ENCODE results near the gene EMX2. TPM values are rescaled to one million over a fixed set of nuclear protein-coding genes. Genes with fewer than 3 reads are reported as not detected.

The EMX2 gene
- total RNA-seq, 1 donor from 2014 or later: not detected

DNA sequence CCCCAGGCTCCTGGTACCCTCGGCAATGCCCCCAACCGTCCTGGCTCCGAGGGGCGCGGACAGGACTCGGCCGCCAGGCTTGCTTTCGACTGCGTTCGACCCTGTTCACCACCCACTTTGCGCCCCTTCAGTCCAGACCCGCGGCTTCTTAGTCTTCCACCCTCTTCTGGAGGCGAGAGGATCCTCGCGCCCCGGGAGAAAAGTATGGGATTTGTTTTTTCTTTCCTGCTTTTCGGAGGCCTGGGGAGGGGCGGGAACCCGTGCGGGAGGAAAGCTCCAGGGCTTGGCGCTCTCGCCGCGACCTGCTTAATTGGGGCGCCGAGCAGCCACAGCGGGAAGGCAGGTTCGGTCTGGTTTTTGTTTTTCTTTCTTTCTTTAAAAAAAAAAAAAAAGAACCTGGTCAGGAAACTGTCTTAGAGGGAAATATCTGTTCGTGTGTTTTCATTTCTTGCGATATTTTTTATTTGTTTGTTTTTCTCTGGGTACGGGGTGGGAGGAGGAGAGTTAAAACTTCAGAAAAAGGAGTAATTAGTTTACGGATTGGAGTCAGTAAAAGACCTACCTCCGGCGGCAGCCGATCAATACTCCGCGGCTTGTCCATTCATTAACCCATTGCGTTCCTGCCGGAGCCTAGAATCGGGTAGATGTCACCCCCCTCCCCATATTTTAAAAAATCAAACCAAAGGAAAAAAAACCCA is 1.6 kb downstream of the EMX2 start:
- DNase-seq (ENCODE audit: low spot score): no peak
- Mint-ChIP-seq H3K4me1 (ENCODE audit: unreplicated experiment) (peaks cover 28% of the 10 kb centered on the region), H3K4me3 (ENCODE audit: unreplicated experiment) (peak overlapping the region; percentile 59), H3K27ac (ENCODE audit: unreplicated experiment) (no peak overlapping the region), H3K9me3 (ENCODE audit: unreplicated experiment) (no peaks in the 10 kb centered on the region), H3K36me3 (ENCODE audit: low read depth, unreplicated experiment) (no peaks in the 10 kb centered on the region), H3K27me3 (ENCODE audit: unreplicated experiment) (peaks cover 42% of the 10 kb centered on the region)
- TF ChIP-seq, protein P1, sequence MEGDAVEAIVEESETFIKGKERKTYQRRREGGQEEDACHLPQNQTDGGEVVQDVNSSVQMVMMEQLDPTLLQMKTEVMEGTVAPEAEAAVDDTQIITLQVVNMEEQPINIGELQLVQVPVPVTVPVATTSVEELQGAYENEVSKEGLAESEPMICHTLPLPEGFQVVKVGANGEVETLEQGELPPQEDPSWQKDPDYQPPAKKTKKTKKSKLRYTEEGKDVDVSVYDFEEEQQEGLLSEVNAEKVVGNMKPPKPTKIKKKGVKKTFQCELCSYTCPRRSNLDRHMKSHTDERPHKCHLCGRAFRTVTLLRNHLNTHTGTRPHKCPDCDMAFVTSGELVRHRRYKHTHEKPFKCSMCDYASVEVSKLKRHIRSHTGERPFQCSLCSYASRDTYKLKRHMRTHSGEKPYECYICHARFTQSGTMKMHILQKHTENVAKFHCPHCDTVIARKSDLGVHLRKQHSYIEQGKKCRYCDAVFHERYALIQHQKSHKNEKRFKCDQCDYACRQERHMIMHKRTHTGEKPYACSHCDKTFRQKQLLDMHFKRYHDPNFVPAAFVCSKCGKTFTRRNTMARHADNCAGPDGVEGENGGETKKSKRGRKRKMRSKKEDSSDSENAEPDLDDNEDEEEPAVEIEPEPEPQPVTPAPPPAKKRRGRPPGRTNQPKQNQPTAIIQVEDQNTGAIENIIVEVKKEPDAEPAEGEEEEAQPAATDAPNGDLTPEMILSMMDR (IDR thresholded peaks at IDR 0.05; ENCODE audit: unreplicated experiment): no peak

DNA sequence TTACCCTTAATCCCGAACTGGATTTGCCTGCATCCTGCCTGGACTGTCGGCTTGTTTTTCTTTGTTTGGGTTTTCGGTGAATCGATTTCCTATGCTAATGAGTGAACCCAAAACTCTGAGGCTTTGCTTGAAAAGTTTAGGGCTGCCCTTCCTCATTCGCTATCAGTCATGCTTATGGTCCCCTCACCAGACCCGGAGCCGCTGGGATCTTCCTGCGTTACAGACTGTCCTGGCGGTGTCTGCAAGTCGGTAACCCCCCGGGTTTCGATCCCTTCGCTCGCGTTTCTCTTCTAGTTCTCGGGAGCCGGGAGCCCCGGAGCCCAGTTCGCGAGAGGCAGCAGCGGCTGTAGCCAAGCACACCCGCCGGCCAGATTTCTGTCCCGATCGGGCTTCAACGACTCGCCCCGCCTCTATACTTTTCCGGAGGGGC is 2.2 kb downstream of the EMX2 start:
- Mint-ChIP-seq H3K27ac (ENCODE audit: unreplicated experiment) (no peak overlapping the region), H3K4me1 (ENCODE audit: unreplicated experiment) (peaks cover 28% of the 10 kb centered on the region), H3K27me3 (ENCODE audit: unreplicated experiment) (peaks cover 44% of the 10 kb centered on the region), H3K36me3 (ENCODE audit: low read depth, unreplicated experiment) (no peaks in the 10 kb centered on the region), H3K4me3 (ENCODE audit: unreplicated experiment) (peak overlapping the region; percentile 59), H3K9me3 (ENCODE audit: unreplicated experiment) (no peaks in the 10 kb centered on the region)
- DNase-seq (ENCODE audit: low spot score): no peak
- TF ChIP-seq, protein P1 (IDR thresholded peaks at IDR 0.05; ENCODE audit: unreplicated experiment): no peak

DNA sequence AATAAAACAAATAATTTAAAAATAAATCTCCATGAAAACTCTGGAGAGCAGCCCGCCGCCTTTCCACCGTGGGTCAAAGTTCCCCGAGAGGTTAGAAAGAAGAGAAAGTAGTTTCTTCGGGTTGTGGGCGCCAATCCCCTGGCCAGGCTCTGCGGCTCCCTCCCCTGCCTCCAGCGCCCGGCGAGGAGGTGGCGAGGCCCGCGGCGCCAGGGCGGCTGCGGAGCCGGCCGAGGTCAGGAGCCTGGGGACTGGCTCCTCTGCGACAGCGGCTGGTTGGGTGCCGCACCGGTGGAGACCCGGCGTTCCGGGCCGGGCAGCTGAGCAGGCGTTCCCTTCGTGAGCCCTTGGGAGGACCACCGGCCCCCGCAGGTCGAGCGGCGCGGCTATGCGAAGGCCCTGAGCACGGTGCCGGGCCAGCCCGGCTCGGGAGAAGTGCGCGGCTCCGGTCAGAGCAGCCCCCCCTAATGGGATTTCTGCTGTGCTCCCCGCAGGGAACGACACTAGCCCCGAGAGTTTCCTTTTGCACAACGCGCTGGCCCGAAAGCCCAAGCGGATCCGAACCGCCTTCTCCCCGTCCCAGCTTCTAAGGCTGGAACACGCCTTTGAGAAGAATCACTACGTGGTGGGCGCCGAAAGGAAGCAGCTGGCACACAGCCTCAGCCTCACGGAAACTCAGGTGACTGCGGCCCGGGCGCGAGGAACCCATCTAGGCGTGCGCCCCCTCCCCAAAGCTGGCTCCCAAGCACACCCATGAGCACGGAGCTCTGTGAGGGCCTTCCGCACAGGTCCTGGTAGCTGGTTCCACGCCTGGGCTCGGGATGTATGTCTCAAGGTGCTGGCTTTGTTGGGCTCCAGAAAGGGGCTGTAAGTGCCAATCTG is 2.8 kb downstream of the EMX2 start:
- Mint-ChIP-seq H3K36me3 (ENCODE audit: low read depth, unreplicated experiment) (no peaks in the 10 kb centered on the region), H3K9me3 (ENCODE audit: unreplicated experiment) (no peaks in the 10 kb centered on the region), H3K4me3 (ENCODE audit: unreplicated experiment) (no peak overlapping the region), H3K27me3 (ENCODE audit: unreplicated experiment) (peaks cover 44% of the 10 kb centered on the region), H3K4me1 (ENCODE audit: unreplicated experiment) (peaks cover 28% of the 10 kb centered on the region), H3K27ac (ENCODE audit: unreplicated experiment) (no peak overlapping the region)
- DNase-seq (ENCODE audit: low spot score): peak; percentile 29
- TF ChIP-seq, protein P1 (IDR thresholded peaks at IDR 0.05; ENCODE audit: unreplicated experiment): no peak

DNA sequence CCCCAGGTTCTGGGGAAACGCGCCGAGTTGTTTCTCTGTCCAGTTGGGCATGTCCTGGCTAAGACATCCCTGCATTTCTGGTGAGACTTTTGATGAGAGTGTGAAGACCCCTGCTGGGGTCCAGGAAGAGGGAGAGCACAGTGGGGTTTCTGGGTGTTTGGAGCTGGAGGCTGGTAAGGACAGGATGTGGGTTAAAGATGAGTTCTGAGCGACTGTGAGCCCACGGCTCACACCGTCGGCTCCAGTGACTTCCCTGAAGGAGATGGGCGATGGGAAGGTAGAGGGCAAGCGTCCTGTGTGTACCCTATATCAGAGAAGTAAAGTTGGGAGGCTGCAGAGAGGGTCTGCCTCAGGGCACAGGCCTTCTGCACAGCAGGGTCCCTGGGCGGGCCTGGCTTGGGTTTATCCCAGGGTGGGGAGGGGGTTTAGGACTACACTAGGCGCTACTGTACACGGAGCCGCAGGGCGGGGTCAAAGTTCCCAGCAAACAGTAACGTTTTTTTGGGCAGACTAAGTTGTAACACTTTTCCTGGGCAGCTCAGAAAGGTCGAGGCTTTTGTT is 3.6 kb downstream of the EMX2 start:
- no peak for DNase-seq (ENCODE audit: low spot score)
- H3K4me1 Mint-ChIP-seq (ENCODE audit: unreplicated experiment): peaks cover 28% of the 10 kb centered on the region
- no peak overlapping the region for H3K4me3 Mint-ChIP-seq (ENCODE audit: unreplicated experiment)
- H3K27me3 Mint-ChIP-seq (ENCODE audit: unreplicated experiment): peaks cover 50% of the 10 kb centered on the region
- TF ChIP-seq, protein P1 (IDR thresholded peaks at IDR 0.05; ENCODE audit: unreplicated experiment): no peak
- H3K9me3 Mint-ChIP-seq (ENCODE audit: unreplicated experiment): no peaks in the 10 kb centered on the region
- H3K27ac Mint-ChIP-seq (ENCODE audit: unreplicated experiment): no peak overlapping the region
- no peaks in the 10 kb centered on the region for H3K36me3 Mint-ChIP-seq (ENCODE audit: low read depth, unreplicated experiment)
